OCI-LY3 (cell line): ENCODE results near the gene SRGAP2C.
"Not testable (repeated sequence)": the region's sequence is repeated elsewhere in the genome, so short reads cannot be mapped to it uniquely, and the experiment has no call there.

Source experiments
- H2AFZ ChIP-seq: fragments of 200-600, 300-600 bp; shearing (Covaris generic); 2 replicates; pipeline ENCODE4 v1.6.0; 2014; ENCODE audit warnings: antibody characterized with exemption, low read depth, low read length
- H3K27ac ChIP-seq: fragments of 200-600, 300-600 bp; sonication (generic); 2 replicates; pipeline ENCODE4 v1.5.1; 2014; ENCODE audit warnings: mild to moderate bottlenecking, low read length, moderate library complexity, mixed read lengths
- H3K27me3 ChIP-seq: fragments of 200-600, 300-600 bp; sonication (generic); 2 replicates; pipeline ENCODE4 v1.6.1; 2014; ENCODE audit warnings: low read depth, low read length, mixed read lengths
- H3K36me3 ChIP-seq: fragments of 200-600, 300-600 bp; sonication (generic); replicated peaks from 2 replicates; pipeline ENCODE3; 2014; ENCODE audit warnings: low read depth, low read length, mixed read lengths
- H3K4me1 ChIP-seq: fragments of 300-600, 200-600 bp; sonication (generic); 2 replicates; pipeline ENCODE4 v1.6.1; 2014; ENCODE audit warnings: low read length, mixed read lengths
- H3K4me2 ChIP-seq: fragments of 200-600, 300-600 bp; sonication (generic); 2 replicates; pipeline ENCODE4 v1.6.1; 2014; ENCODE audit warnings: low read length, mixed read lengths
- H3K4me3 ChIP-seq: fragments of 300-600, 200-600 bp; sonication (generic); 2 replicates; pipeline ENCODE4 v1.5.1; 2014; ENCODE audit warnings: antibody characterized with exemption, mild to moderate bottlenecking, low read length, moderate library complexity
- H3K79me2 ChIP-seq: fragments of 300-600, 200-600 bp; shearing (Covaris generic); 2 replicates; pipeline ENCODE4 v1.6.1; 2014; ENCODE audit warnings: mild to moderate bottlenecking, low read length, mixed read lengths
- H3K9ac ChIP-seq: fragments of 300-600, 200-600 bp; shearing (Covaris generic); 2 replicates; pipeline ENCODE4 v1.6.0; 2014; ENCODE audit warnings: mild to moderate bottlenecking, low read length, moderate library complexity
- H3K9me3 ChIP-seq: fragments of 200-600, 300-600 bp; shearing (Covaris generic); 2 replicates; pipeline ENCODE4 v1.6.1; 2014; ENCODE audit warnings: low read length, mixed read lengths; ENCODE audit not compliant: insufficient read depth
- H4K20me1 ChIP-seq: fragments of 200-600, 300-600 bp; sonication (generic); 2 replicates; pipeline ENCODE4 v1.6.1; 2016; ENCODE audit warnings: low read length, mixed read lengths; ENCODE audit not compliant: insufficient read depth

The SRGAP2C gene

DNA sequence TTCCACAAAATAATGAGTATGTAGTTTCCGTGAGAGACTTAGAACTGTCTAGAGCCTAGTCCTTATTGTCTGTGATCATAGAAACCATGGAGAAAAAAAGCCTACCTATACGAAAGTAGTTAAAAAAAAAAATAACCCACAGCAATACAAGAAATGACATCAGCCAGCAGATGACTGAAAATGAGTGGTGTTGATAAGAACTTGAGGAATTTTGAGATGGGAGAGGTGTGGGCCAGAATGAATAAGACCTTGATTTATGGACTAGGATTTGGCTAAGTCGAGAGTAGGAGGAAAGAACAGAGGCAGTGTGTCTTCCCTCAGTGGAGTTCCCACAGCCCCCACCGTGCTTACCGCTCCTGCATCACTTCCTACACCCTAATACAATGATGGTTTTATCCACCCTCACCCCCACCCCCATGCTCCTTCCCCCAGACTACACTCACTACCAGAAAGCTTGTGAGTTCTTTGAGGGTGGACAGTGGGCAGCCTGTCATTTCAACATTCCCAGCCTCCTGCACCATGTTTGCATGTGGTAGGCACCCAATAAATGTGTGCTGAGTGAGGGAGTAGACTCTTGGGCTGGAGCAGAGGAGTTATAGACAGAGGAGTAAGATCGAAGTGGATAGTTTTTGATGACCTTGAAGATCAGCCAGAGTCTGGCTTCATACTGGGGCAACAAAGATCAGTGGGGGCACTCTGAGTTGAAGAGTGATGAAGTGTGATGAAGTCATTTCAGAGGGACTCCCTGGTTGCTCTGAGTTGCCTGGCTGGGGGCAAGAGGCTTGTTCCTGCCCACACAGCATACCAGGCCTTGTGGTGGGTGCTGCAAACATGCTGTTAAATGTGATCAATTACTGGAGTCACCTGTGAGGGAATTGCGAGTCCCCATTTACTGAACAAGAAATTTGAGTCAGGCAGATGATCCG is 21.3 kb downstream of the SRGAP2C start:
- H3K4me1 ChIP-seq, H3K9ac ChIP-seq, H2AFZ ChIP-seq, H3K9me3 ChIP-seq, H3K4me2 ChIP-seq, H3K4me3 ChIP-seq, H3K36me3 ChIP-seq, H3K27ac ChIP-seq, H3K79me2 ChIP-seq, H3K27me3 ChIP-seq, H4K20me1 ChIP-seq: not testable (repeated sequence)

DNA sequence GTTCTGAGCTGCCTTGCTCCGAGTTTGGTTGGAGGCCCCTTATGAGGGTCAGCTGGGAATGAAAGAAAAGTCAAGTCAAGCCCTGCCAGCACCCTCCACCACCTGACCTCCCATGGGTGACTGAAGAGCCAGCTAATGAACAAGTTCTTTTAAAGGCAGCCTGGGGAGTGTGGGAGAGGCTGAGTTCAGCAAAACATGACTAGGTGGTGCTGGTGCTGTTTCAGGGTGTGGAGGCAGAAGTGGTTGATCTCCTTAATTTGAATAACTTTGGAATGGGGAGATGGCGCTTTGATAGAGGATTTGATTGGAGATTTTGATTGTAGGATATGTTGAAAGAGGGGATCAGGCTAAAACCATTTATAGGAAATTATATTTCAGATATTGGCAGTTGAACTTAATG is 22.6 kb downstream of the SRGAP2C start:
- H3K9ac ChIP-seq, H3K36me3 ChIP-seq, H3K79me2 ChIP-seq, H2AFZ ChIP-seq, H3K27ac ChIP-seq, H3K4me3 ChIP-seq, H3K4me1 ChIP-seq, H4K20me1 ChIP-seq, H3K4me2 ChIP-seq, H3K27me3 ChIP-seq, H3K9me3 ChIP-seq: not testable (repeated sequence)

DNA sequence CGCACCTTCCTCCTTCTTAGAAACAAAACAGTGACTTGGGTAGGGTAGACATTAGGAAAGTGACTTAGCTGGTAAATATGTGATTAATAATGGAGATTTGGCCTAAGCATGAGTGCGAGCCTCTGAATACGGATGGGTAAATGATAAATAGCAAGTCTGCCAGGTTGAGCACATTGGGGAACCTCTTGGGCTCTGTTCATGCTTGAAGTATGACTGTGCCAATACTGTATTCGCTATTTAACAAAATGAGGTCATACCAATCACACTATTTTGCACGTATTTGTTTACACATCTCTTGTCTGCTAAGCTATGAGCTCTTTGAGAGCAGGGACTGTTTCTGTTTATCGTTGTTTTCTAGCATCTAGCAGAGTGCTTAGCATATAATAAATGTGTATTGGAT is 23.6 kb downstream of the SRGAP2C start:
- not testable (repeated sequence) for H3K4me3 ChIP-seq, H3K4me1 ChIP-seq, H3K79me2 ChIP-seq, H3K9ac ChIP-seq, H3K4me2 ChIP-seq, H3K9me3 ChIP-seq, H3K36me3 ChIP-seq, H3K27me3 ChIP-seq, H4K20me1 ChIP-seq, H2AFZ ChIP-seq, H3K27ac ChIP-seq

DNA sequence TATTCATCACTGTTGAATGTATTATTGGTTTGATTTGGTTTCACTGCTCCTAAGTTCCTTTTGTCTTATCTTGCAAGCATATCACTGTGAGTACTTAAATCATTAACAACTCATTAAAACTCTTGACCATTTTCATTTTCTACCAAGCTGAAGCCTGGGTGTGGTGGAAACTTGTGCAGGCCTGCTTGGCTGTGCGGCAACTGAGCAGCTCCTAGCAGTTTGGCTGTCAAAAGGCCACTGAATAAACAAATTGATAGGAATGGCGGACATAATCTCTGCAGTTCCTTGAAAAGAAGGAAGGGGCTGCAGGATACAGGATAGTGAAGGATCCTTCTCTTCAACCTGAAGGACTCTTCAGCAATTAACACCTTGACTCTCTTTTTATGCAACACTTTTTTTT is 26.0 kb downstream of the SRGAP2C start:
- H3K79me2 ChIP-seq, H3K4me3 ChIP-seq, H3K9ac ChIP-seq, H4K20me1 ChIP-seq, H3K9me3 ChIP-seq, H3K4me2 ChIP-seq, H3K36me3 ChIP-seq, H3K4me1 ChIP-seq, H3K27ac ChIP-seq, H3K27me3 ChIP-seq, H2AFZ ChIP-seq: not testable (repeated sequence)

DNA sequence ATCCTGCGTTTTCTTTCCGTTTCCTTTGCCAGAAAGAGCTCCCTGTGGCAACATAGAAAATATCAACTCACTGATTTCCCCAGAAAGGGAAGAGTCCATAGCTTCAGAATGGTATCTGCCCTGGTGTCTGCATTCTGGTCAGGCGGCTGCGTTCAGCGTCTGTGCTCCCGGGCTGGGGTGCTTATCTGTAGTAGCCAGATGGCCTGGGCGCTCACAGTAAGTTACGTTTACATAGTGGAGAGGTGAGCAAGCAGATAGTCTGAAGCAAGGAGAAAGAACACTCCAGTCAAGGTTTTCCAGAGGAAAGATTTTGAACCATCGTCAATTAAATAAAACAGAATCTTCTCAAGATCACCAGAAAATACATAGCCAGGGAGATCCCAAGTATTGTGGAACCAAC is 28.7 kb downstream of the SRGAP2C start:
- H4K20me1 ChIP-seq, H2AFZ ChIP-seq, H3K4me3 ChIP-seq, H3K27ac ChIP-seq, H3K36me3 ChIP-seq, H3K9me3 ChIP-seq, H3K9ac ChIP-seq, H3K79me2 ChIP-seq, H3K4me2 ChIP-seq, H3K4me1 ChIP-seq, H3K27me3 ChIP-seq: not testable (repeated sequence)

DNA sequence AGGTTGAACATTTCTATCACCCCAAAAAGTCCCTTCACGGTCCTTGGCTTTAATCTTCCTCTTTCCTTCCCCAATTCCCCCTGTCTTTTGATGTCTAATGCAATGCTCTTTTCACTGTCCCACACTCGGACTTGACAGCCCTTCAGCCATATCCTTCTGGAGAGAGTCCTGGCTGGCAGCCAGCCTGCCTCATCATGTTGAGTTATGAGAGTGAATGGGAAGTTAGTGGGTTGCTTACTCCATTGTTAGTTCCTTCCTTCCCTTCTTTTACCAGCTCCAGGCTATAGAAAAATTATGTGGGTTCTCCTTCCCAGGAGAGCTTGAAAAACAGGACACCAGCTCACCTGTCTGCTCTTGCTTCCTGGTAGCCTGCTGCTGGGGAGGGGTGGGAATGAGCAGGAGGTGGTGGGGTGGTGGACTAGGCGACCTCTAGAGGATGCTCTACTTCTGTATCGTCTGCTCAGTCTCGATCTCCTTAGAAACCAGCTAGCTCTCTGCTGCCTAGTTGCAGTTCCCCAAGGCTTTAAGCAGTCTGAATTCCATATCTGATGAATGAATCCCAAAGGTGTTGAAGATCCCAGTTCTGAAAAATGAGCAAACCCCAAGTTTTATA is 29.9 kb downstream of the SRGAP2C start:
- not testable (repeated sequence) for H2AFZ ChIP-seq, H3K27me3 ChIP-seq, H3K4me3 ChIP-seq, H3K9ac ChIP-seq, H4K20me1 ChIP-seq, H3K9me3 ChIP-seq, H3K79me2 ChIP-seq, H3K36me3 ChIP-seq, H3K27ac ChIP-seq, H3K4me1 ChIP-seq, H3K4me2 ChIP-seq

DNA sequence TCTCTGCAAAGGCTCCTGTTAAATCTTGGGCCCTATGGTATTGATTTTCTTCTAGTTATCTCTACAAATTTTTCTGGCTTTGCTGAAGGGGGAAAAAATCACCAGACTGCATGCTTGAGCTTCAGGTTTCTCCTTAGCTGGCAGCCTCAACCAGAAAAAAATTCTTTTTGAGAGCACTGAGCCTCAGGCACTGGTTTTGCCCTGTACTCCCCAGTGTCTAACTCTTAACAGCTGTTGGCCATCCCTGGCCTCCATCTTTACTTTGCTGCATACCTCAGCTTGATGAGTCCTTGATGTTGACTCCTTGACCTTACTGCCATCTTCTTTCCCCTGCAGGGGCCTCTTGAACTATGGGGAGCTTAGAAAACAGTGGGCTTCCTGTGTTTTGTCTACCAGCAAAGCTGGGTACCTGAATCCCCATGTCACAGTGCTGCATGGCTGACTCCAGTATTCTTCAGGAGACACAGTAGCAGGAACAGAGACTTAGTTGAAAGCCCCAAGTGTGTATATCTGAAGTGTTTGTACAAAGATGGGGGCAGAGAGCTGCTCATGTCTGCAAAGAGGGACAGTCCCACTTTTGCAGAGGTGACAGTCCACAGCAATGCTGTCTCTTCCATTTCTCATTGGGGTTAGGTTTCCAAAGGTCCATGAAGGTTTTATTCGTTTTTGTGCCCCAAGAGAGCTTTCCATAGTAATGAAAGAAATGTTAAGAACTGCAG is 31.1 kb downstream of the SRGAP2C start:
- not testable (repeated sequence) for H3K4me1 ChIP-seq, H3K27ac ChIP-seq, H3K9me3 ChIP-seq, H3K27me3 ChIP-seq, H3K36me3 ChIP-seq, H4K20me1 ChIP-seq, H3K79me2 ChIP-seq, H2AFZ ChIP-seq, H3K9ac ChIP-seq, H3K4me3 ChIP-seq
- H3K4me2 ChIP-seq, result 0 out of 2 replicates have a peak overlapping the region, but pooled peaks have one; percentile 12

DNA sequence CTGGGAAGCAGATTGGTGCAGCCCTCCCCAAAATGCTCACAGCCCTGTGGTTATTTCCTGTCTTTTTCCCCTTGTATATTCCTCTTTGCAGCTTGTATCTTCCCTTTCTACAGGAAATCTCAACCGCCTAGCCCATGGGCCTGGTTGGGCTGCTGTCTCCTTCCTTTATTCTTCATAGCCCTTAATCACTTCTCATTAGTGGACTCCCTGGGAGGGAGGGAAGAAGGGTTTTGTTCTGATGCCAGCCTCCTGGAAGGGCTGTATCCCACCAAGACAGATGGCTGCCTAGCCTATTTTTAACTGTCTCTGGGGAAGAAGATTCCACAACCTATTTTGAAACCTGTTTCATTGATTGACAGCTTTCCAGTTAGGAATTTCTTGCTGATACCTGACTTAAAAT is 31.9 kb downstream of the SRGAP2C start:
- not testable (repeated sequence) for H4K20me1 ChIP-seq, H3K9ac ChIP-seq, H3K4me1 ChIP-seq, H3K4me2 ChIP-seq, H3K27ac ChIP-seq, H3K4me3 ChIP-seq, H3K36me3 ChIP-seq, H3K27me3 ChIP-seq, H2AFZ ChIP-seq, H3K9me3 ChIP-seq, H3K79me2 ChIP-seq

DNA sequence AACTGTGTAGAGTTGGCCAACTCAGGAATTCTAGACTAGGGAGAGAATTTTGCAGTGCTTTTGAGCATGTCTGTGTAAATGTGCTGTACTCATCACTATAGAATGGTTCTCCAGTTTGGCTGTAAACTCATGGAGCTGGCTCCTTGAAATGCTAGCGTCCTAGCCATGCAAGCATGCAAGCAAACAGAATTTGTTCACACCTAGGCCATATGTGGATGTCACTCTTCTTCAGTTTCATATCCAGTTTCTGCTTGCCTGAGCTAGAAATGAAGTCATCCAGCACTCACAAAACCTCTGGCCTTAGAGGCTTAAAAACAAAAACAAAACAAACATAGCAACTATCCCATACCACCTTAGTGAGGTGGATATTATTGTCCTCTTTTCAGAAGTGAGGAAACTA is 37.0 kb downstream of the SRGAP2C start:
- not testable (repeated sequence) for H3K79me2 ChIP-seq, H3K9me3 ChIP-seq, H2AFZ ChIP-seq, H3K9ac ChIP-seq, H3K36me3 ChIP-seq, H3K4me3 ChIP-seq, H4K20me1 ChIP-seq, H3K27me3 ChIP-seq, H3K27ac ChIP-seq
- Histone ChIP-seq H3K4me1 (peaks cover 14% of the 10 kb centered on the region), H3K4me2 (peak overlapping the region; percentile 31; the same call in 1 of the 2 replicates)
